Stimulated activated CD4-positive, alpha-beta T cell treated with anti-CD3 and anti-CD28 coated beads, Interleukin-15, amount 100 ng/mL, for 24 hours (primary cell): ENCODE results near the gene LDB3.

ENCODE experiments used
- DNase-seq: peaks from one replicate; pipeline ENCODE4 v3.0.0-alpha.2; 2020

Gene LDB3

DNA sequence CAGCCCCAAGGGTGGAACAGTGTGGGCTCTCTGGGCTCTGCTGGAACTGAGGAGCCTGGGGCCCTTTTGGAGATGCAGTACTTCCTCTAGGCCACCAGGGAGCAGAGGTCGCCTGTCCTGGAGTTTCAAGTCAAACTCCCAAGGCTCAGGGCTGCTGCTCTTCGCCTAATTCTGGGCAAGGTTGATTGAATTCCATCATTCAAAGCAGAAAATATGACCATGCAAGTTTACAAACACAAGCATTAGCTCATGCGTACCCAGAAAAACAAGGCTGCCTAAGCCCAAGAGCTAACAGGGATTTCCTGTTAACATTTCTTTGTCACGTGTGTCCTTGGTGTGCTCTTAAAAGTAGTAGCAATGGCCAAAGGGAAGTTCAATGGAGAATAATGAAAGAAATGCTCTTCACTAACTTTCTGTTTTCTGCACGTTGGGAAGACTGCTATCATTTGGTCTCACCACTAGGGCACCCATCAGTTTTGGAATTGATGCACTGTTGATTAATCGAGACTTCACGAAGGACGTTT is 20.1 kb downstream of the LDB3 start:
- peak; percentile 61 for DNase-seq

DNA sequence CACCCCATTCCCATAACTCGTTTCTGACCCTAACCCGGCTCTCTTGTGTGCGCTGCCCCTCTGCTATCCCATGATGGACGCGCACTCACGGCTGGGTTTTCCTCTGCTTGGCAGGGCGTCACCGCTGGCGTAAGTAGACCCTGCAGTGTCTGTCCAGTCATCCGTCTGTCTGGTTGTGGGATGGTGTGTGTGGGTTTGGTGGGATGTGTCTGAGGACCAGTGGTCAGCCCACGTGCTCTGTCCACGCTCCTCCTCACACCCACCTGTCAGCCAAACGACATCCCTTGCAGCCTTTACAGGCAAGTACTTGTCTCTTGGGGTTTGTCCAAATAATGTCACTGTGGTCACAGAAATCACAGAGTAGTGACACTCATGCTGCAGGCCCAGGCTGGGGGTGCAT is 20.8 kb downstream of the LDB3 start:
- no peak for DNase-seq

DNA sequence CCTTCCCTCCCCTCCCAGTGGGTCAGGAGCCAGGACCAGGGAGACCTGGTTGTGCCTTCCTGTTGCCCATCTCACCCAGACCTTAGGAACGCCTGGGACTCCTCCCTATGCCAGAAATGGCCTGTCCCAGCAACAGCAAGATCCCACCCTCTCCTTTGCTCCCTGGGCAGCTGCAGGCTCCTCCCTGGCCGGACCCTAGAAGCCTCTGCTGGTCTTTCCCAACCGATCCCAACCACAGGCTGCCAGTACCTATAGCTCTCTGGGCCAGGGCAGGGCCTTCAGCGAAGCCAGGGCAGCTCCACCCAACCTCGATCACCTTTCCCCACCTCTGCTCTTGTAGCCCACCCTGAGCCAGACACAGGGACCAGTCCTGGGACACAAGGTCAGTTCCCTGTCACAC is 21.9 kb downstream of the LDB3 start:
- DNase-seq, result no peak

DNA sequence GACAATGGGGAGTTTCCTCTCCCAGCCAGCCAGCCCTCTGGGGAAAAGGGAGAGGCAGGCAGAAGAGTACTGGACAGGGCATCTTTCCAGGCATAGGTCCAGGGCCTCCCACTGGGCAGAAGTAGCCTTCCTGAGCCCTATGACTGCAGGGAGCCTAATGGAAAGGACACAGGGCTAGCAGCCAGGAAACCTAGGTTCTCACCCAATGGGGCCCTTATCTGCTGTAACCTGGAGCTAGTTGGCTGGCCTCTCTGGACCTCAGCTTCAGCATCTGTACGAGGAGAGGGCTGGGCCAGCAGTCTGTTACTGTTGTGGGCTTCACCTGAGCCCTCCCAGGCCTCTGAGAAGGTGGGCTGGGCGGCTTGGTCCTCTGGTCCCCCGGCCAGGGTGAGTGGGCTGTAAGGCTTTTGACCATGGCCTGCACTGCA is 22.4 kb downstream of the LDB3 start:
- no peak for DNase-seq

DNA sequence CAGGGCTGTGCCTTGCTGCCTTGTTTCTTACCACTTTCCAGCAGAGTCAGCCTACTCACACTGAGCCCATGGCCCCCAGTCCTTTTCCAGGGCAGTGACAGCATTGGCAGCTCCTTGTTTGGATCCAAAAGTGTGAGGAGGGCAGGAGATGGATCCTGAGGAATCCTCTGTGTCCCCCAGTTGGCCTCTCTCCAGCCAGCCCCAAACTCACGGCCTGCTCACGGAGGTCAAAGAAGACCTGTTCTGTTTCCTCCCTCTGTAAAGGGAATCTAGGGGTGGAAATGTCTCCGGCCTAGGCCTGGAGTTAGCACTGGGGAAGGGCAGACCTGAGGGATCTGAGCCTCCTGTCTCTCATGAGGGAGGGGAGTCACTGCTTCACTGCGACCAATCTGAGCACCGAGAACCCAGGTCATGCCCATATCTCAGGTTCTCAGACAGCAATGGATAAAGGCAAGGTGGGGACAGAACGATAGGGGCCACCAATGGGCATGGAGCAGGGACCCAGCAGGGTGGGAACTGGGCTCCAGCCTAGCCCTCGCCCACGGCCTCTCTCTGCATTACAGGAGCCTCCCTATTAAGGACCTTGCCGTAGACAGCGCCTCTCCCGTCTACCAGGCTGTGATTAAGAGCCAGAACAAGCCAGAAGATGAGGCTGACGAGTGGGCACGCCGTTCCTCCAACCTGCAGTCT is 23.2 kb downstream of the LDB3 start:
- DNase-seq, result no peak

DNA sequence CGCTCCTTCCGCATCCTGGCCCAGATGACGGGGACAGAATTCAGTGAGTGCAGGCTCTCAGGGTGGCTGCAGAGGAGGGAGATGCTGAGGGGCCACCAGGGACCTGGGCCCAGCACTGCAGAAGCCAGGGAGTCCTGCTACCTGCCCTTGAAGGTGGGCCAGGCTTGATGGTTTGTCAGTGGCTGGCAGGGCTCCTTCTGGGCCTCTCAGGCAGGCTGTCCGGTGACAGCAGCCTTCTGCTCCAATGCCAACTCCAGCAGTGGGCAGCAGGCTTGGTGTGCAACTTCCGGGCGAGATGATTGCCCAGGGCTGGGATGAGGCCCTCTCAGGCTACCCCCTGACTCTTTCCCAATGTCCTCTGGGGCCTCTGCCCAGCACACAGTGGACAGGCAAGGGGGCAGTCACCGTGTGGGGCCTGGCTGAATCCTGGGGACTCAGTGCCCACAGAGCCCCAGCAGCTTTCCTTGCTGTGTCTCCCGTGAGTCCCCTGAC is 23.8 kb downstream of the LDB3 start:
- no peak for DNase-seq

DNA sequence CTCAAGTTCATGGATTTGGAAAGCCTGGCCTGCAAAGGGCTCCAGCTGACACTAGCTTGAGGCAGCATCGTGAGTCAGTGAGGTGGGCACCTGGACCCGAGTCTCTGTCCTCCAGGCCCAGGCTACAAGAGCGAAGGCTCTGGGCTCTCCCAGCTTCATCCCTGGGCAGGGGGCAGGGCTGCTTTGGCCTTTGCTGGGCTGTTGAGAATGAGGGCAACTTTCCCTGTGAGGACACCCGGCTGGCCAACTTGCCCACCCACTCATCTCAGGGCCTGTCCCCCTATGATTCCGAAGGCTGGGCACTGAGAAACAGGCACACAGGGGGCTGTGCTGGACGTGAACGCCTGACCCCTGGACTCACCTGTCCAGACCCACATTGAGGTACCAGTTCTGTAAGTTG is 24.4 kb downstream of the LDB3 start:
- DNase-seq, result no peak

DNA sequence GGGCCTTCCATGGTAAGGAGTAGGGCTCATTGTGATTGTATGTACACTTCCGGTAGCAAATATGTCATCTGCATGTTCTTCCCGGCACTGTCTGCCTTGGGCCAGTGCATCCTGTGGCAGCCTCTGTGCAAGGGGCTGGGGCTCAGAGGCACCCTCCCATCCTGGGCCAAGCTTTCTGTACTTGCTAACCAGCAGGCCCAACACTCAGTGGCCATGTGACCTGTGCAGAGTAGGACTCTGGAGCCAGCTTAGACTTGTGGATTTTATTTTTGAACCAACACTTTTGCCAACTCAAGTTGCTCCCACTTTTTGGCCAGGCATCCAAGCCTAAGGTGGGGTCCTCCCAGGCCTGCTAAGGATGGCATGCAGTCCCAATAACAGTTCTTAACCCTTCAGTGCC is 25.0 kb downstream of the LDB3 start:
- no peak for DNase-seq

DNA sequence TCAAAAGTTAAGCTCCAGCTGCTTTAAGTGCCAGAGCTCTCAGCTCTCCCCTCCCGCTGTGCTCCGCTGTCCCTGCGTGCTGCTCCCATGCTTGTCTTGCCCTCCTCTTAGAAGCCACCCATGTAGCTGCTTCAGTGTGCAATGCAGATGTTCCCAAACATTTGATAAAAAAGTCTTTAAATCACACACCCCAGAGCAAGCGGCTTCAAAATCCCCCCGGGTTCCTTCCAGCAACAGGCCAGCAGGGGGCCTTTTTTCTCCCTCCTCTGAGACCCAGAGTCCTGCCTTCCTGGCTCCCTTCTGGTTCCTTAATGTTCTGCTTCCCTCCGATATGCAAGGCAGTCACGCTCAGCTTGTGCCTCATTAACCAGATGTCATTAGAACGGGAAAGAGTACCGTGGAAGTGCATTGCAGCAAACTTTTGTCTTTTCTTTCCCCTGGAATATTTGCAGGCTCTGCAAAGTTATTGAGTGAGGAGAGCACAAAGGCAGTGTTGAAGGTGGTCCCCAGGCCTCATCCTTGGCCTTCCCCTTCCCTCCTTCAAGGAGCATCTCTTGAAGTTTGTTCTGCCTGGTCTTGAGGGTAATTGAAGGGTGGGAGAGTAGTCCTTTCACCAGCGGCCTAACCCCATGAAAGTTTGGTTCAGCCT is 25.5 kb downstream of the LDB3 start:
- peak; percentile 54 for DNase-seq

DNA sequence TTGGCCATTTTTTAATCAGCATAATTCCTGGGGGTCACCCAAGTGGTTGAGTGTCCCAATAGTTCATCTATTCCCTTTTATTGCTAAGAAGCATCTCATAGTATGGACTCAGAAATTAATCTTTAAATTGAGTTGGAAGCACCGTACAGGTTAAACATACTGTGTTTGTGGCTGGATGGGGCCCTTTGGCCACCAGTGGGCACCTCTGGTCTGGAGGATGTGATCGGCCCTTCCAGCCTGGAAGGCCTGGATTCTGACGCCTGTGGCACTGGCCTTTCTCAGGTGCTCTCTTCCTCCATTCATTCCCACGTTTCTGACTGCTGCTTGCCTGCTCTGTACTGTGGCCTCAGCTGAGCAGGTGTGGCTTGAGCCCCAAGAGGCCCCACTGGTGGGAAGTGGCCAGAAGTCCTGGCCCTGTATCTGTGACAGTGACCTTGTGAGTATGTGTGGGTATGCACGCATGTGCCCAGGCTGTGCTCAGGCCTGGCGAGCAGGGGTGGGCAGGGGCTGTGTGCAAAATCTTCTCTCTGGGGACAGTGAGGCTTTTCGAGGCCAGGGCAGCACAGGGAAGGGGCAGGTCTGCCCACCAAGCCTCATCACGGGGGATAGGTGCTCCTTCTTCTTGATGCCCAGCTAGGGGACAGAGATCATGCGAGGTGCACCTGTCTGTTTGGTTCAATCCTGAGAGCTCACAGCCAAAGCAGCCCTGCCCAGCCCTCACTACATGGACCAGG is 30.1 kb downstream of the LDB3 start:
- no peak for DNase-seq

DNA sequence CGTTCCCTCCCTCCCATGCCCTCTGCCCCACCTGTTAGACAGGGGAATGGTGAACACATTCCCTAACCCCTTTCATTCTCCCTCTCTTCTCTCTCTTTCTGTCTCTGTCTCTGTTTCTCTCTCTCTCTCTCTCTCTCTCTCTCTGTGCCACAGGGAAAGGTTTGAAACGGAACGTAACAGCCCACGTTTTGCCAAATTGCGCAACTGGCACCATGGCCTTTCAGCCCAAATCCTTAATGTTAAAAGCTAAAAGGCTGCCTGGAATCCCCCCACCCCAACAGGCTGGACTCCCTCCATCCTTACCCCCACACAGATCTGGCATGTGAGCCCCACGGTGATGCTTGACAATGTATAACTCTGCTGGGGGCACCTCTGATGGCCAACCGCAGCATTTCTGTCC is 30.8 kb downstream of the LDB3 start:
- DNase-seq, result no peak

DNA sequence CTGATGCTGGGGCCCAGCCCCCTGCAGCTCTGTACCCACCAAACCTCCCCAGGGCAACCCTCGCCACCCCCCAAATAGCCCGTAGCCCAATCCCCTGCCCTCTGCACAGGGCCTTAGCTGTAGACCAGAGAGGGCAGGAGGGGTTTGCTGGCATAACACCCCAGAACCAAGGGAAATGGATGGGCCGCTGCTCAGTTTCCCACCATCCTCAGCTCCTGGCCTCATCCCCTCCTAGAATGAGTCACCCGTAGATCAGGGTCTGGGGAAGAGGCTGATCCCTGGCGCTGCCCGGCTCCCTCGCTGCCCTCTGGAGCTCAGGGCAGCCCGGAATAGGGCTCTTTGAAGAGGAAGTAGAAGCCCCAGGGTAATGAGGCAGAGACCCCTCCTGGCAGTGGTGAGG is 31.2 kb downstream of the LDB3 start:
- DNase-seq, result no peak

DNA sequence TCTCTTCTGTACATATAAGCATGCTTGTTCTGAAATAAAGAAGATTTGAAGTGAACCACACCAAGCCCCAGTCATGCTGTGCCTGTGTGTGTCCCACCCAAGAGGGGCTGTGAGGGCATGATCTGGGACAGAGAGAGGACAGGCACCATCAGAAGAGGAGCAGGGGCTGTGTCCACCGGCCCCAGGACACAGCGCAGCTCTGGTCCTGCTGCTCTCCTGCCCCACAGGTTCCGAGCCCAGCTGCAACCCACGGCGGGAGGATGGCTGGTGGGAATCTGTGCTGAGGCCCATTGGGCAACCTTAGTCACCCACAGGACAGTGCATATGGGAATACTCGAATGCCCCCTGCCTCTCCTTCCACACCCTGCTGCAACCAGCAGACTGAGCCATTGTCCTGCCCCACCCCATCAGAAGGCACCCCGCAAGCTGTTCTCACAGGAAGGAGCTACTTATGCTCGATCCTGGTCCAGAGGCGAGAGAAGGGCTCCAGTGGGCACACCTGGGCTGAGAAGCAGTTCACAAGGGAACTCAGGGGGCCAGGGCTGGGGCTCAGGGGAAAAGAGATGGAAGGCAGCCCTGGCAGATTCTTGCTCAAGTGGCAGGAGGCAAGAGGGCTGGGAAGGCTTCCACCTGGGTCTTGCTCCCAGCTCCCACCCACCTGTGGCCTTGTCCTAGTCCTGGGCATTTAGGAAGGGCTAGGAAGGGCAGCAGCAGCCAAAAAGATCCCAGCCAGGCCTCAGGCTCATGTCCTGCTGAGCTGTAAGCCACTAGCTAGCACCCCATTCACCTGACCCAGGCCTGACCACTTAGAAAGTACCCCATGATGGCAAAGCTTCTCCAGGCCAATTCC is 31.9 kb downstream of the LDB3 start:
- no peak for DNase-seq

DNA sequence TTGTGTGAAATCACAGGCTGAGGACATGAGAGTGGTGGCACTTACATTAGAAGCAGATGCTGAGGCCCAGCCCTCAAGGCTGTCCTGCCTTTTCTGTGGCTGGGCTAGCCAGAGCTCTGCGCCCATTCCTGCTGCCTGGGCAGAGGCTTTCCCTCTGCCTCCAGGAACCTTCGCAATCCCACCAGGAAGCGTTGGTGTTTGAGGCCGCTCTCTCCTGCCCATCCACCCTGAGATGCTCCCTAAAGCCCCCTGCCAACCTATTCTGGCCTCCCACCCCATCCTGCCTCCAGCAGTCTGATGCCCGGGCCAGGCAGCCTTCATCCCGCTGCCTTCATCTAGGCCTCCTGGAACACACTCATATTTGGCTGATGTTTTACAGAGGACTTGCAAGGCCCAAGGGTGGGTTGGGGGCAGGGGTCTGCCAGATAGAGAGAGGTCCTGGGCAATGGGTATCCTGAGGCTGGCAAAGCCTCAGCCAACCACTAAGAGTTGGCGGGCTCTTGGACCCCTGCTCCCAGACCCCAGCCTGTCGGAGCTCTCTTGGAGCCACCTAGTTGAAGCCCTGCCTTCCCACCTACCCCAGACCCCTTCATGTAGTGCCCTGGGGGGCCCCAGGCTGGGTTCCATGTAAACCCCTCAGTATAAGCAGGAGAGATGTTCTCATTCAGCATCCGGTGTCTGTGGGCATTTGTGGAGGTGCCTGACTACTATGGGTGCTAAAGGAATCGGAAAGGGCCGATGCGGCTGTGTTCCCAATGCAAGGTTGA is 32.7 kb downstream of the LDB3 start:
- no peak for DNase-seq

DNA sequence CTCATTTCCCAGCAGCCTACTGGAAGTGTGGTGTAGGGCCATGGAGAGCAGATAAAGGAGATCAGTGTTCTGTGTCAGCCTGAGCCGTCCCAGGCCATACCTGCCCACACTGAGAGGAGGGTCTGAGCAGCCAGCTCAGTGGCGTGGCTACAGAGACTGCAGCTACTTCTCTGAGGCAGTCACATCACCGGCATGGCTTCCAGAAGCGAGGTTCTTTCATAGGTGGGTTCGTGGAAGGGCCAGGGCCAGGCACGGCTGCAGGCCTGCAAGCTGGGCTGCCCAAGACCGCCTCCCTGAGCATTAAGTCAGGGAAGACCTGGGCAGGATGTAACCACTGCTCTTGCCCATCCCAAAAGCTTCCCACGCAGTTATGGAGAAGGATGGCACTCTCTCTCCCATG is 34.9 kb downstream of the LDB3 start:
- no peak for DNase-seq

DNA sequence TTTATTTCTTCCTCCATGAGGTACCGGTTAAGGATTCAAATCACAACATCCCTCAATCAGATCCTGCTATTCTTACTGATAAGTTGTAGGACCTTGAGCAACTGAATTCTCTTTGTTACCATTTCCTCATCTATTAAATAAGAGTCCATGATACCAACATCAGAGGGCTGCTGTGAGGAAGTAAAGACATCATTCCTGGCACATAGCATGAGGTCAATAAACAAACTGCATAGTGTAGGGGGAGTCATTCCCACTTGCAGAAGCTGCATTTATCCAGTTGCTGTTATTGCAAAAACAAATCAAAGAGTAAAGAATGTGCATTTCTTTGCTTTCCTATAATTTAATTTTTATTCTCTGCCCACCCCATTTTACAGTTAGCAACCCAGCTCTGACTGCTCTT is 36.8 kb downstream of the LDB3 start:
- DNase-seq, result no peak

DNA sequence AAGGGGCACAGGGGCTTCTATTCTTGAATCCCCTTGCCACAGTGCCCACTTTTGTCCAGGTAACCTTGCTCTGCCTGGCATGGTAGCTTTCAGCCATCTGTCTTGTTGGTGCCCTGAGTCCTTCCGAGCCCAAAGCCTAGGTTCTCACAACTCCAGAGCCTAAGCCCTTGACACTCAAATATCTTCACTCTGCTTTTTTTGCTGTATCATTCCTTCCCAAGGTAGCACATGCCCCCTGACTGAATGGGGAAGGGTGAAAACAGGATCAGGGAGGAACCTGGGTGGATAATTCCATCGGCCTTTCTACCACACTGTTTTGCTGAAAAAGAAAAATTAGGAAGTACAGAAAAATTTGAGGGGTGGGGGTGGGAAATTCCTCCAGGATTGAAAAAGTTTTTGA is 37.6 kb downstream of the LDB3 start:
- DNase-seq, result no peak

DNA sequence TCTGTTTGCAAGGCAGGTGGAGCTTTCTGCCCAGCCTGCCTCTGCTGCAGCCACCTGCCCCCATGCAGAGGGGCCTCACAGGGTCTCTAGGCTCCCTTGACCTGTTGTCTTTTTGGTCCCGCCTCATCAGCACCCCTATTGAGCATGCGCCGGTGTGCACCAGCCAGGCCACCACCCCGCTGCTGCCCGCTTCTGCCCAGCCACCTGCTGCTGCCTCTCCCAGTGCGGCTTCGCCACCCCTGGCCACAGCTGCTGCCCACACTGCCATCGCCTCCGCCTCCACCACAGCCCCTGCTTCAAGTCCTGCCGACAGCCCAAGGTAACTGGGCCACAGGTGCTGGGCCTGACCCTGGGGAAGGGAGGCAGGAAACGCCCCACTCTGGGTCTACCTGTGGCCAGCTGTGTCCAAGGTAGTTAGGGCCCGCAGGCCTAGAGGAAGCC is 38.1 kb downstream of the LDB3 start:
- DNase-seq, result no peak

DNA sequence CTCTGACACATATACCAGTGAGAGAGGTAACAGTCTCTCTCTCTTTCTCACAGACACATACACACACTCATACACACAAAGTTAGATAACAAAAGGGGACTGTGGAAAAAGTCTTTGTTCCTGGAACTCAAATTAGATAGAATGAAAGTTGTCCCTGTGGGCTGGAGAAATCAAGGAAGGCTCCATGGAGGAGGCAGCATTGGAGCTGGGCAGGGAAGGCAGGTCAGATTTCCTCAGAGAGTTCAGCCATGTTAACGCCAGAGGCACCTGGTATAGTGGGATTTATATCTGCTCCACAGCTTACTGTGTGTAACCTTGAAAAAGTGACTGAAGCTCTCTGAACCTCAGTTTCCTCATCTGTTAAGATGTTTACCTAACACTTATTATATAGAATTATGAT is 38.7 kb downstream of the LDB3 start:
- DNase-seq, result no peak

DNA sequence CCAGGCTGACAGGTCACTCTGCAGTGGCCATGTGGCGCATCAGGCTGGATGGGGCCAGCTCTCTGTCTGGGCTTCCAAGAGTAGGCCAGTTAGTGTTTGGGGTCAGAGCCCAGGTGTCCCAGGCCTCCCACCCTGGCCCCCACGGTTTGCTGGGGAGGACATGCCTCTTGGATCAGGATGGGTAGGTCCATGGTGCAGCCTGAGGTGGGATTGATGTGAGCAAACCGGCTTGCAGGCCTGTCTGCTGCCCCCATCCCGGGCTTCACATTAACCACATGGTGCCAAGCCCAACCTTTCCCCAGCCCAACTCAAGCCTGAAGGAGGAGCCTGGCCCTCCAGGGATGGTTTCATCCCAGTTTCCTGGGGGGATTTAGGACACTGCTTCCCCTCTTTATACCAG is 39.2 kb downstream of the LDB3 start:
- no peak for DNase-seq

DNA sequence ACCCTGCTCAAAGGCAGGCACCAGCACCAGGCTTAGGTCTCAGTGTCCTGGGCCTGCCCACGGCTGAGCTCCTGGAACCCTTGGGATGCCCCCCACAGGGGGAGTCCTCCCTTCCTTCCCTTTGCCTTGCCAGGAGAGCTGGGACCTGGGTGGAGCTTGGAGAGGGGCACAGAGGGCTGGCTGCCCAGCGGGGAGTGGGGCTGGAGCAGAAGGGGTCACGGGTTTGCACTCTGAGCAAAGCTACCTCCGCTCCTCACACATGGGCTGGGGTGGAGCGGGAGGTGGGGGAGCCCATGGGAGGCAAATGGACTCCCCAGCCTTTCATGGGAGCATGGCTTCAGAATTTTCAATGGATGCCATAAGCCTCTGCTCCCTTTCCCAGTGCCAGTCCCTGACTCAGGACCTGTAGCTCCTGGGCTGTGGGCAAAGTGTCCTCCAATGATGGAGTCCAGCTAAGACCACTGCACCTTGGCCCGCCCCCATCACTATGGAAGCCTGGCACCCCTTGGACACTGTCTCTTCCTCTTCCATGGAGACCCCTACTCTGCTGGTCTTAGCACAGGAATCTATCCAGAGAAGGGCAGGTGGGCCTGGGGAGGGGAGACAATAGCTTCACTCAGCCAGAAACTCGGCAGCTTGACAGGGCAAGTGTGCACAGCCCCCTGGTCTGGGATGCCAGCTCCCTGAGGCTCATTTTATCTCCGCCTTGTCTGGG is 39.9 kb downstream of the LDB3 start:
- no peak for DNase-seq
